Natural killer cell (primary cell): Measurements from ENCODE around the gene AKAP7. TPM values are rescaled to one million over a fixed set of nuclear protein-coding genes. Genes with fewer than 3 reads are reported as not detected.

Experiments
- ATAC-seq, 3 donors: fragments of 150-1000 bp in 2 of 3; fragments of 200-7000 bp in 1 of 3; cut with Tn5 transposase; 1 replicate in 1 of 3; 2 replicates in 2 of 3; pipeline ENCODE4 v1.10.0; 2021; ENCODE audit warnings: mild to moderate bottlenecking in 2 of 3, moderate library complexity in 2 of 3
- DNase-seq, 2 donors: peaks; one replicate each; pipeline versions ENCODE4 v3.0.0 to v3.0.0-alpha.2; 2013 to 2021; ENCODE audit warnings: mixed read lengths in 1 of 2
- H3K27ac ChIP-seq: one replicate; pipeline ENCODE4 v1.5.1; 2013; ENCODE audit warnings: mild to moderate bottlenecking, low read length
- H3K27me3 ChIP-seq: one replicate; pipeline ENCODE4 v1.6.1; 2013; ENCODE audit warnings: low read length; ENCODE audit not compliant: control insufficient read depth, insufficient read depth
- H3K36me3 ChIP-seq: one replicate; pipeline ENCODE4 v1.6.1; 2013; ENCODE audit warnings: low read length; ENCODE audit not compliant: control insufficient read depth, insufficient read depth
- H3K4me1 ChIP-seq: one replicate; pipeline ENCODE4 v1.6.1; 2013; ENCODE audit warnings: low read length; ENCODE audit not compliant: control insufficient read depth, insufficient read depth
- H3K4me3 ChIP-seq: one replicate; pipeline ENCODE4 v1.5.1; 2013; ENCODE audit warnings: low read length
- H3K9me3 ChIP-seq: one replicate; pipeline ENCODE4 v1.6.1; 2013; ENCODE audit warnings: low read length; ENCODE audit not compliant: control insufficient read depth, insufficient read depth
- H3K27ac Mint-ChIP-seq, 2 donors: one replicate each; pipeline ENCODE4 v1.8.0; 2022; ENCODE audit warnings: mild to moderate bottlenecking in 2 of 2, mixed read lengths in 2 of 2, moderate library complexity in 1 of 2
- H3K27me3 Mint-ChIP-seq, 2 donors: one replicate each; pipeline ENCODE4 v1.8.0; 2022; ENCODE audit warnings: low read depth in 2 of 2, mixed read lengths in 2 of 2
- H3K36me3 Mint-ChIP-seq: one replicate; pipeline ENCODE4 v1.8.0; 2022; ENCODE audit warnings: mixed read lengths
- H3K4me1 Mint-ChIP-seq, 2 donors: one replicate each; pipeline ENCODE4 v1.8.0; 2022; ENCODE audit warnings: mixed read lengths in 2 of 2
- H3K4me3 Mint-ChIP-seq: one replicate; pipeline ENCODE4 v1.8.0; 2022; ENCODE audit warnings: mild to moderate bottlenecking, moderate library complexity, mixed read lengths
- H3K9me3 Mint-ChIP-seq, 2 donors: one replicate each; pipeline ENCODE4 v1.8.0; 2022; ENCODE audit warnings: mixed read lengths in 2 of 2
- WGBS: methylation state at CpG from one replicate; pipeline ENCODE4 v1.1.7; 2013; ENCODE audit warnings: missing lambda C conversion rate; ENCODE audit not compliant: insufficient coverage; 5-methylcytosine and 5-hydroxymethylcytosine counted together
- intact Hi-C: fragments of 100-400 bp; cut with micrococcal nuclease; formaldehyde crosslinking; loops from one replicate; pipeline ENCODE4 v1.14.2; 2022
- total RNA-seq, 4 donors: library from RNA; stranded (reverse); fragments of 120-200 nt in 1 of 4; gene quantifications; one replicate each; pipeline versions ENCODE4 v1.2.3 to v1.2.4, GENCODE V29; 2013 to 2022
- TF ChIP-seq, protein P1 (sequence below): fragments of 200-600 bp; IDR thresholded peaks from one replicate; pipeline ENCODE4 v1.8.0; 2022; ENCODE audit warnings: antibody characterized with exemption

AKAP7 gene
- total RNA-seq, 3 donors from 2014 or later (not counting 1 experiment from before 2014, with no cell fraction given) = 13.5 to 21.0 (median 14.7) TPM

GRCh38 chr6:131103901-131104300 is 31.4 kb upstream of the AKAP7 start:
- WGBS = 100% methylated on average over 1 of the region's 1 CpG
- TF ChIP-seq, protein P1, sequence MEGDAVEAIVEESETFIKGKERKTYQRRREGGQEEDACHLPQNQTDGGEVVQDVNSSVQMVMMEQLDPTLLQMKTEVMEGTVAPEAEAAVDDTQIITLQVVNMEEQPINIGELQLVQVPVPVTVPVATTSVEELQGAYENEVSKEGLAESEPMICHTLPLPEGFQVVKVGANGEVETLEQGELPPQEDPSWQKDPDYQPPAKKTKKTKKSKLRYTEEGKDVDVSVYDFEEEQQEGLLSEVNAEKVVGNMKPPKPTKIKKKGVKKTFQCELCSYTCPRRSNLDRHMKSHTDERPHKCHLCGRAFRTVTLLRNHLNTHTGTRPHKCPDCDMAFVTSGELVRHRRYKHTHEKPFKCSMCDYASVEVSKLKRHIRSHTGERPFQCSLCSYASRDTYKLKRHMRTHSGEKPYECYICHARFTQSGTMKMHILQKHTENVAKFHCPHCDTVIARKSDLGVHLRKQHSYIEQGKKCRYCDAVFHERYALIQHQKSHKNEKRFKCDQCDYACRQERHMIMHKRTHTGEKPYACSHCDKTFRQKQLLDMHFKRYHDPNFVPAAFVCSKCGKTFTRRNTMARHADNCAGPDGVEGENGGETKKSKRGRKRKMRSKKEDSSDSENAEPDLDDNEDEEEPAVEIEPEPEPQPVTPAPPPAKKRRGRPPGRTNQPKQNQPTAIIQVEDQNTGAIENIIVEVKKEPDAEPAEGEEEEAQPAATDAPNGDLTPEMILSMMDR = no peak

GRCh38 chr6:131107151-131107550 is 28.1 kb upstream of the AKAP7 start:
- WGBS = 100% methylated on average over 1 of the region's 1 CpG
- Histone ChIP-seq H3K27ac (no peak overlapping the region), H3K27me3 (no peaks in the 10 kb centered on the region), H3K9me3 (no peaks in the 10 kb centered on the region), H3K4me1 (no peaks in the 10 kb centered on the region), H3K36me3 (no peaks in the 10 kb centered on the region), H3K4me3 (no peak overlapping the region)
- no peaks in the 10 kb centered on the region for H3K4me1 Mint-ChIP-seq
- ATAC-seq (no peak), DNase-seq (no peak)
- H3K9me3 Mint-ChIP-seq = no peaks in the 10 kb centered on the region
- TF ChIP-seq, protein P1 = no peak
- no peak overlapping the region for H3K27ac Mint-ChIP-seq
- H3K36me3 Mint-ChIP-seq = no peaks in the 10 kb centered on the region
- no peaks in the 10 kb centered on the region for H3K27me3 Mint-ChIP-seq
- intact Hi-C loops = no loop called here
- no peak overlapping the region for H3K4me3 Mint-ChIP-seq

More at GRCh38 chr6:131103901-131104300, 31.4 kb upstream of the AKAP7 start:
- H3K27me3 ChIP-seq = no peaks in the 10 kb centered on the region
- no peaks in the 10 kb centered on the region for H3K36me3 ChIP-seq
- H3K27ac ChIP-seq = no peak overlapping the region
- H3K4me1 ChIP-seq = no peaks in the 10 kb centered on the region
- Mint-ChIP-seq H3K9me3 (no peaks in the 10 kb centered on the region), H3K27me3 (peaks cover 0 to 7% of the 10 kb centered on the region in 2 donors), H3K36me3 (no peaks in the 10 kb centered on the region), H3K4me3 (no peak overlapping the region), H3K27ac (no peak overlapping the region), H3K4me1 (no peaks in the 10 kb centered on the region)
- DNase-seq (no peak), ATAC-seq (no peak)
- intact Hi-C loops = no loop called here
- H3K4me3 ChIP-seq = no peak overlapping the region
- H3K9me3 ChIP-seq = no peaks in the 10 kb centered on the region

GRCh38 chr6:131112249-131112648 is 23.0 kb upstream of the AKAP7 start:
- H3K27me3 Mint-ChIP-seq = peaks cover 0 to 2% of the 10 kb centered on the region in 2 donors
- H3K27me3 ChIP-seq = no peaks in the 10 kb centered on the region
- no peak overlapping the region for H3K4me3 ChIP-seq
- H3K27ac Mint-ChIP-seq = no peak overlapping the region
- 76% methylated on average over 1 of the region's 1 CpG for WGBS
- TF ChIP-seq, protein P1 = no peak
- H3K9me3 ChIP-seq = no peaks in the 10 kb centered on the region
- no peak for DNase-seq
- intact Hi-C loops = no loop called here
- H3K9me3 Mint-ChIP-seq = no peaks in the 10 kb centered on the region
- H3K4me1 ChIP-seq = no peaks in the 10 kb centered on the region
- H3K4me1 Mint-ChIP-seq = no peaks in the 10 kb centered on the region
- H3K4me3 Mint-ChIP-seq = no peak overlapping the region
- no peaks in the 10 kb centered on the region for H3K36me3 ChIP-seq
- no peak overlapping the region for H3K27ac ChIP-seq
- no peak for ATAC-seq
- no peaks in the 10 kb centered on the region for H3K36me3 Mint-ChIP-seq

DNA sequence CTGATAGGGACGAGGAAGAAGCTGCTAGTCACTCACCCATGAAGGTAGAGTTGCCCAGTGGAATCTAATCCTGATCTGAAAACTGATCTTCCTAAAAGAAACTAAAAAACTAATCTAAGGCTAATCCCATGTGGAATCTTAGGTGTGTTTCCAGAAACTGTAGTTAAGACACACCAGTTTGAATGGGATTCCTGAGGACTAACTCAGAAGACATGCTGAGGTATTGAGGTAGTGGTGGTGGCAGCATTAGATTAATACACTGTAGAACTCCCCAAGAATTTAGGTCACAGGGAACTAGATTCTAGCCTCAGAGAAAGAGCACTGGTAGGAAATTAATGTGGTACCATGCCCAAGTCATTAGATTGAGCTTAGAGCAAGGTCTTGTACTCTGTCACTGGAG is 19.6 kb upstream of the AKAP7 start:
- Histone ChIP-seq H3K36me3 (no peaks in the 10 kb centered on the region), H3K9me3 (no peaks in the 10 kb centered on the region), H3K4me1 (no peaks in the 10 kb centered on the region), H3K4me3 (no peak overlapping the region), H3K27me3 (no peaks in the 10 kb centered on the region), H3K27ac (no peak overlapping the region)
- no peaks in the 10 kb centered on the region for H3K4me1 Mint-ChIP-seq
- WGBS = 78% methylated on average over 1 of the region's 1 CpG
- DNase-seq (no peak), ATAC-seq (no peak)
- intact Hi-C loops = loop anchor here (1.0 kb wide), 1 partner anchor 230 kb away; no protein-coding TSS in a partner anchor
- no peak overlapping the region for H3K27ac Mint-ChIP-seq
- TF ChIP-seq, protein P1 = no peak
- peaks cover 0 to 2% of the 10 kb centered on the region in 2 donors for H3K27me3 Mint-ChIP-seq
- H3K9me3 Mint-ChIP-seq = no peaks in the 10 kb centered on the region
- H3K4me3 Mint-ChIP-seq = no peak overlapping the region
- no peaks in the 10 kb centered on the region for H3K36me3 Mint-ChIP-seq
